ENCODE results near the gene ANO6.

- TF ChIP-seq CTCF (IDR thresholded peaks at IDR 0.05) (peak in 3 of 7 experiments; percentile 10 to 25 (median 24)), POLR2A (IDR thresholded peaks at IDR 0.05) (no peak)
Observed at GRCh38 chr12:45464699-45465098, 248.8 kb downstream of the ANO6 start.
